HG02884 (cell line): ENCODE measurements around the gene TMPRSS13.

Source experiments
- ATAC-seq: cut with Tn5 transposase; IDR thresholded peaks from one replicate; pipeline ENCODE4 v1.9.1; 2021; ENCODE audit warnings: mild to moderate bottlenecking, moderate library complexity; ENCODE audit not compliant: unreplicated experiment

TMPRSS13 gene

DNA sequence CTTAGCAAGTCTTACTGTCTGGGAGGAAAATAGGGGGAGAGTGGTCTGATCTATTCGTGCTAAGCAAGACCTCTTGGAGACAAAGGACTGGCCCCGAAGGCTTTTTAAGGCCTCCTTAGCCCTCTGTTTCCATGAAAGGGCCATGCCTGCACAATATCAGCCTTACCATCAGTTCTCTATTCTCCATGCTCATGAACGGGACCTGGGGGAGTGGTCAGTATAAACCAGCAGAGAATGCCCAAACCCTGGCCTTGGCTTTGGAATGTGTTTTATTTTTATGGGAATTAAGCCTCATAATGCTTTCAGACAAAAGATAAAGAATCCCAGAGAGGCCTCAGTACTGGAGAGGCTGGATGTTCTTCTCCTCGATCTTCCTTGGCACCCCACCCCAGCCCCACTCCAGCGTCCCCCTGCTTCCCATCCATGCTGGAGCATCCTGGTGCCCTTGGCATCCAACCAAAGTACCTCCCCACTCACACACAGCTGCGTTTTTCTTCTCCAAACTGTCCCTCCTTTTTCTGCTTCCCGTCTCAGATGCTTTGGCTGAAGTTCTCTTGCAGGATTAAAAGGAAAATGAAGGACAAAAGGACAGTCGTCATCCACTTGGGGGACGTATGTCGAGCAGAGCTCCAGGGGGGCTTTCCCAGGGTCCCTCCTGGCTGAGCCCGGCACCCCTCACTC lies 71.3 kb downstream of the TMPRSS13 start:
- no peak for ATAC-seq

- no peak for ATAC-seq
Measured at GRCh38 chr11:117855912-117856651, 73.1 kb downstream of the TMPRSS13 start.

DNA sequence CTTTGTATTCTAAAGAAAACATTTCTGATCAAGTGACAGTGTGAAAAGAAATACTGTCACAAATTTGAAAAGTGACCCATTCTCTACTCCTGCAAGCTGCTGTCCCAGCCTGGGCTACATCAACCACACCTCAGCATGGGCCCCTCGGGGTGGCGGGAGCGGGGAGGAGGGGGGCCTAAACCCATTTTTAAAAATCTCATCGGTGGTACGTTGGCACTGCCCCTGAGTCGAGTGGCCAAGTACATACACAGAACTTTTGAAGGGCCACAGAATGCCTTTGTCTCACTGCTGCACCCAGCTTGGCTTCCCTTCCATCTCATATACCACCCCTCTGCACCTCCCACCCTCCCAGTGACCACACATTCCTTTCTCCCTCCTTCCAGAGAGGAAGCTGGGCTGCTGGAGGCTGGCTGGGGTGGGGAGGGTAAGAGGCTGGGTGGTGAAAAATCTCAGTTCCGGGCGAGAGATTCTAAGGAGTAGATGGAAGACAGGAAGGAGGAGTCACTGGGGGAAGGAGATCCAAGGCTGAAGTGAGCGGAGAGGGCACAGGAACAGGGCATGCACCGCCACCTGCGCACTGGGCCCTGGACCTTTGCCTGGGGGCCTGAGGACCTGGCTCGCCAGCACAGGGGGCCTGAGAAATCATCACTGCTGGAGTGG lies 73.9 kb downstream of the TMPRSS13 start:
- no peak for ATAC-seq

DNA sequence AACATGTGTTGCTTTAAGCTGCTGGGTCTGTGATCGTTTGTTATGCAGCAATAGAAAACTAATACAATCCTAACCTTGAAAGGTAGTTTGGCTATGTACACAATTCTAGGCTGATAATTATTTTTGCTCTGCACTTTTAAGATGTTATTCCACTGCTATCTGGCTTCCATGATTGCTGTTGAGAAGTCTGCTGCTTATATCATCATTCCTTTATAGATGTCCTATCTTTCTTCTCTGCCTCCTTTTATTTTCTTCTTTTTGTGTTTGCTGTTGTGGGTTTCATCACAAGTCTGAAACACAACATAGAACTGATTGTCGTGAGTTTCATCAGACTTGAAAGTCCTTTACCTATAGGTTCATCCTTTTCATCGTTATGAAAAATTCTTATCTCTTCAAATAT lies 76.9 kb downstream of the TMPRSS13 start:
- ATAC-seq, result no peak

DNA sequence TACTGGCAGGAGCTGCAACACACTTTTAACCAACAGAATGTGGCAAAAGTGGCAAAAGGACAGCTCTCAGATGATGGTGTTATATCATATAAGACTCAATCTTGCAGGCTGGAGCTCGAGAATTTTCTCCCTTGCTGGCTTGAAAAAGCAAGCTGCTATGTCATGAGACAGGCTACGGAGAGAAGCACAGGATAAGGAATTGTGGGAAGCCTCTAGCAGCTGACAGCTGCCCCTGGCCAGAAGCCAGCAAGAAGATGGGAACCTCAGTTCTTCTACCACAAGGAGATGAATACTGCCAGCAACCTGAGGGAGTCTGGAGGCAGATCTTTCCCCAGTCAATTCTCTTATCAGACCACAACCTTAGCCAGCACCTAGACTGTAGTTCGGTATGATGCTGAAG lies 77.3 kb downstream of the TMPRSS13 start:
- ATAC-seq, result no peak

- no peak for ATAC-seq
Measured at GRCh38 chr11:117851106-117851505, 78.1 kb downstream of the TMPRSS13 start.
